Endodermal cell (in vitro differentiated cells): ENCODE measurements around the gene LEMD1. TPM values are rescaled to one million over a fixed set of nuclear protein-coding genes. Genes with fewer than 3 reads are reported as not detected.
A peak's percentile ranks its signal among the peaks of the same experiment; 100 is the strongest.

Source experiments
- DNase-seq: peaks from one replicate; pipeline ENCODE4 v3.0.0-alpha.2; 2017
- H3K27ac ChIP-seq: 2 replicates; pipeline ENCODE4 v1.5.1; 2013; ENCODE audit warnings: mild to moderate bottlenecking, low read depth, low read length, moderate library complexity
- H3K27me3 ChIP-seq: 2 replicates; pipeline ENCODE4 v1.6.1; 2013; ENCODE audit warnings: mild to moderate bottlenecking, low read length, moderate library complexity; ENCODE audit not compliant: insufficient read depth, control insufficient read depth, poor library complexity, severe bottlenecking
- H3K36me3 ChIP-seq: 2 replicates; pipeline ENCODE4 v1.7.0; 2013; ENCODE audit warnings: mild to moderate bottlenecking, low read length, moderate library complexity; ENCODE audit not compliant: control insufficient read depth, insufficient read depth
- H3K4me1 ChIP-seq: one replicate; pipeline ENCODE4 v1.7.0; 2013; ENCODE audit warnings: low read length; ENCODE audit not compliant: control insufficient read depth, insufficient read depth
- H3K4me3 ChIP-seq: 2 replicates; pipeline ENCODE4 v1.5.1; 2013; ENCODE audit warnings: mild to moderate bottlenecking, low read length, moderate library complexity
- H3K9ac ChIP-seq: 2 replicates; pipeline ENCODE4 v1.6.1; 2013; ENCODE audit warnings: mild to moderate bottlenecking, low read length, moderate library complexity; ENCODE audit not compliant: poor library complexity, severe bottlenecking; ENCODE audit errors: extremely low read depth
- H3K9me3 ChIP-seq: 2 replicates; pipeline ENCODE4 v1.6.1; 2013; ENCODE audit warnings: mild to moderate bottlenecking, low read length, moderate library complexity; ENCODE audit not compliant: control insufficient read depth
- H3K27ac Mint-ChIP-seq: 2 replicates; pipeline ENCODE4 v1.8.0; 2020; ENCODE audit warnings: mixed read lengths
- H3K27me3 Mint-ChIP-seq: 2 replicates; pipeline ENCODE4 v1.8.0; 2021; ENCODE audit warnings: mild to moderate bottlenecking, mixed read lengths; ENCODE audit not compliant: insufficient read depth
- H3K36me3 Mint-ChIP-seq: 2 replicates; pipeline ENCODE4 v1.8.0; 2020; ENCODE audit warnings: low read depth, mixed read lengths
- H3K4me1 Mint-ChIP-seq: 2 replicates; pipeline ENCODE4 v1.8.0; 2020; ENCODE audit warnings: mixed read lengths
- H3K4me3 Mint-ChIP-seq: 2 replicates; pipeline ENCODE4 v1.8.0; 2020; ENCODE audit warnings: mild to moderate bottlenecking, moderate library complexity, mixed read lengths
- H3K9me3 Mint-ChIP-seq: 2 replicates; pipeline ENCODE4 v1.8.0; 2020; ENCODE audit warnings: mild to moderate bottlenecking, mixed read lengths
- CTCF ChIP-seq: fragments of 200-600 bp; sonication (generic); conservative IDR thresholded peaks from 2 replicates; pipeline ENCODE4 v1.5.0; 2021; ENCODE audit warnings: antibody characterized with exemption, mild to moderate bottlenecking
- WGBS, 2 experiments: methylation state at CpG; one replicate each; pipeline versions ENCODE4 v1.1.5 to v1.1.7; 2013; ENCODE audit warnings: missing lambda C conversion rate in 2 of 2, mixed read lengths in 1 of 2; ENCODE audit not compliant: insufficient coverage in 1 of 2, insufficient read length in 1 of 2; 5-methylcytosine and 5-hydroxymethylcytosine counted together
- total RNA-seq, 2 donors: library from RNA; stranded (reverse); fragmentation: NEBNext Ultra II Directional in 1 of 2; extraction: Animal tissue kit (Norgen Biotek cat#: 25700) in 1 of 2; gene quantifications; 2 replicates in 1 of 2; 3 replicates in 1 of 2; pipeline ENCODE4 v1.2.1, GENCODE V29; 2021

The LEMD1 gene
- total RNA-seq, 2 donors from 2014 or later: 13.5 to 16.7 TPM

DNA sequence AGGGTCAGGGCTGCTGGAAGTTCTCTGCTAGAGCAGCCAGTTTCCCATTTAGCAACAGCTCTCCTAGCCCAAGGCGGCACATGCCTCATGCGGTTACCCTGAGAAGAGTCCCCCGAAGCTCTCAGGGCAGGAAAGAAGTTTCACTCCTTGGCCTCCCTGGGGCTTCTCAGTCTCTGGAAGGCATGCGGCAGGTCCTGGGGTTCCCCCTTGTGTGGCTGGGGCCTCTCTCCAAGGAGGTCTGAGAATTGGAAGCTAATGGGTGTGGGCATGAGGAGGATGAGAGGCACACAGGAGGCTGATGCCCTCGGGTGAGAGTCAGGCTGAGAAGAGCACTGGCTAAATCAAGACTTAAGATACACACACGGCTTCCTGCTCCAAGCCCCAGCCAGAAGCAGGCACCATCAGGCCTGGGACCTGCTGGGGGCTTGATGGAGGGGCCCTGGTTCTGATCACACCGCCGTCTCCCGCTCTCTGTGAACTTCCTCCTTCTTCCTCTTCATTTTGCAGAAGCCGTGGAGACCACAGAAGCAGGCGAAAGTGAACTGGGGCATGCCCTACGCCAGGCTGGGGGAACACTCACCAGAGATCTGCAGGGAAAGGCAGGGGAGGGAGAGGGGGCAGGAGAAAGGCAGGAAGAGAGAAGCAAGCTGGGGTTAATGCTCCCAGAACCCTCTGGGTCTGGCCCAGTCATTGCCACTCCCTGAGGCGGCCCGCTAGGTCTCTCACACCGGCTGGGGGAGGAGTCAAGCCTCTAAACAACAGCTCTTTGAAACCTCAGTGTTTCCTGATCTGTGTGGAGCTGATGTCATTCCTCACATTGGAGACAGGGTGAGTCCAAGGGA is 18.8 kb upstream of the LEMD1 start:
- H3K36me3 ChIP-seq: no peaks in the 10 kb centered on the region
- H3K36me3 Mint-ChIP-seq: no peaks in the 10 kb centered on the region
- no peaks in the 10 kb centered on the region for H3K9me3 Mint-ChIP-seq
- no peaks in the 10 kb centered on the region for H3K9me3 ChIP-seq
- H3K4me1 ChIP-seq: peaks cover 35% of the 10 kb centered on the region
- TF ChIP-seq CTCF: no peak
- no peak overlapping the region for H3K4me3 ChIP-seq
- peak; percentile 90 for DNase-seq
- H3K4me1 Mint-ChIP-seq: peaks cover 57% of the 10 kb centered on the region
- H3K27ac Mint-ChIP-seq: peak overlapping the region; percentile 93
- H3K27ac ChIP-seq: peak overlapping the region; percentile 61
- peaks cover 11% of the 10 kb centered on the region for H3K27me3 Mint-ChIP-seq
- no peak overlapping the region for H3K9ac ChIP-seq
- H3K27me3 ChIP-seq: no peaks in the 10 kb centered on the region
- H3K4me3 Mint-ChIP-seq: peak overlapping the region; percentile 5
- 75 to 83% methylated on average over 6 to 15 of the region's 15 CpGs for WGBS, 2 experiments

DNA sequence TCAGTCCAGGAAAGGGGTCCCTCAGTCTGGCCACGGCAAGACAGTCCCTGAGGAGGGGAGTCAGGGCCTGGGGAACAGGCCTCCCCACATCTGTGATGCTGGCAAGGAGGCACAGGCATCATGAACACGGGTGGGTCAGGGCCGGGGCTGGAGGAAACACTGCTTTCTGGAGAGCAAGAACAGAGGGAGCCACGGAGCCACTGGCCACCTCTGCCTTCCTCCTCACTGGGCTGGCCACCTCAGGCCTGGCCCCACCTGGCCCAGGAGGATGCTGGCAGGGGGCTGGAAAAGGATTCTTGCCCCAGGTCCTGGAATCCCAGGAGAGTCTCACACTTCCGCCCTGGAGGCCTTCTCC is 18.2 kb upstream of the LEMD1 start:
- no peaks in the 10 kb centered on the region for H3K9me3 Mint-ChIP-seq
- no peak for DNase-seq
- no peak for TF ChIP-seq CTCF
- 91 to 100% methylated on average over 3 to 5 of the region's 5 CpGs for WGBS, 2 experiments
- Histone ChIP-seq H3K9me3 (no peaks in the 10 kb centered on the region), H3K27me3 (no peaks in the 10 kb centered on the region), H3K4me3 (no peak overlapping the region), H3K27ac (no peak overlapping the region), H3K4me1 (peaks cover 29% of the 10 kb centered on the region), H3K9ac (no peak overlapping the region), H3K36me3 (no peaks in the 10 kb centered on the region)
- no peak overlapping the region for H3K27ac Mint-ChIP-seq
- H3K27me3 Mint-ChIP-seq: peaks cover 14% of the 10 kb centered on the region
- H3K36me3 Mint-ChIP-seq: no peaks in the 10 kb centered on the region
- no peak overlapping the region for H3K4me3 Mint-ChIP-seq
- peaks cover 51% of the 10 kb centered on the region for H3K4me1 Mint-ChIP-seq

- Mint-ChIP-seq H3K27me3 (peaks cover 20% of the 10 kb centered on the region), H3K4me1 (peaks cover 36% of the 10 kb centered on the region), H3K36me3 (no peaks in the 10 kb centered on the region), H3K9me3 (no peaks in the 10 kb centered on the region), H3K4me3 (no peak overlapping the region), H3K27ac (no peak overlapping the region)
- Histone ChIP-seq H3K4me1 (peaks cover 17% of the 10 kb centered on the region), H3K36me3 (no peaks in the 10 kb centered on the region), H3K9me3 (no peaks in the 10 kb centered on the region), H3K27ac (no peak overlapping the region), H3K4me3 (no peak overlapping the region), H3K9ac (no peak overlapping the region), H3K27me3 (no peaks in the 10 kb centered on the region)
- WGBS, 2 experiments: 82 to 88% methylated on average over 6 to 13 of the region's 13 CpGs
- peak; percentile 67 for TF ChIP-seq CTCF
- DNase-seq: peak; percentile 69
Observed at GRCh38 chr1:205438213-205439158, 16.6 kb upstream of the LEMD1 start.
